T-helper 2 cell (primary cell): ENCODE measurements around the gene IRF2BP1.
"Not testable (repeated sequence)": the region's sequence is repeated elsewhere in the genome, so short reads cannot be mapped to it uniquely, and the experiment has no call there.

Experiments
- DNase-seq, 5 experiments: peaks; one replicate each; pipeline versions ENCODE4 v3.0.0 to v3.0.0-alpha.2; 2012 to 2022

Gene IRF2BP1

GRCh38 chr19:45902651-45903625 lies 17.0 kb upstream of the IRF2BP1 start:
- peak; percentile 96 to 99 (median 99) for DNase-seq

- peak in 1 of 5 experiments; percentile 35 for DNase-seq
Measured at GRCh38 chr19:45901912-45902650, 16.1 kb upstream of the IRF2BP1 start, which contains the start of gene MYPOP. MYPOP (minus strand) TSS chr19:45902613; CDS start chr19:45901773, 840 bp downstream.

- DNase-seq, result peak in 3 of 5 experiments; percentile 18 to 72 (median 34)
Measured at GRCh38 chr19:45901432-45901911, 15.5 kb upstream of the IRF2BP1 start.

GRCh38 chr19:45900738-45901431 lies 14.9 kb upstream of the IRF2BP1 start:
- DNase-seq, result no peak

GRCh38 chr19:45899919-45900589 lies 14.1 kb upstream of the IRF2BP1 start:
- no peak for DNase-seq

- no peak for DNase-seq
Measured at GRCh38 chr19:45899253-45899652, 13.3 kb upstream of the IRF2BP1 start.

GRCh38 chr19:45897261-45897812 lies 11.4 kb upstream of the IRF2BP1 start:
- no peak for DNase-seq

GRCh38 chr19:45895983-45896599 lies 10.2 kb upstream of the IRF2BP1 start:
- not testable (repeated sequence) for DNase-seq

GRCh38 chr19:45895519-45895972 lies 9.6 kb upstream of the IRF2BP1 start:
- no peak for DNase-seq

- DNase-seq, result no peak
Measured at GRCh38 chr19:45890877-45891276, 4.9 kb upstream of the IRF2BP1 start.

- DNase-seq, result no peak
Measured at GRCh38 chr19:45889210-45889885, 3.4 kb upstream of the IRF2BP1 start.

- DNase-seq, result no peak
Measured at GRCh38 chr19:45887200-45887710, 1.3 kb upstream of the IRF2BP1 start.

- DNase-seq, result peak; percentile 67 to 97 (median 84)
Measured at GRCh38 chr19:45886427-45887199, 672 bp upstream of the IRF2BP1 start.

- DNase-seq, result no peak
Measured at GRCh38 chr19:45884682-45885555, 1.0 kb downstream of the IRF2BP1 start.

GRCh38 chr19:45883881-45884681 lies 1.9 kb downstream of the IRF2BP1 start:
- DNase-seq, result no peak

GRCh38 chr19:45883586-45883880 lies 2.4 kb downstream of the IRF2BP1 start:
- DNase-seq, result no peak
